Smooth muscle cell (in vitro differentiated cells): ENCODE data around the gene GPR146. TPM values are rescaled to one million over a fixed set of nuclear protein-coding genes. Genes with fewer than 3 reads are reported as not detected.
"Not testable (repeated sequence)": the region's sequence is repeated elsewhere in the genome, so short reads cannot be mapped to it uniquely, and the experiment has no call there.

Source experiments
- DNase-seq: peaks from one replicate; lab custom pipeline; 2025; ENCODE audit not compliant: unreplicated experiment; lab: John Stamatoyannopoulos, UW
- H2AFZ ChIP-seq: fragments of 200-600 bp; sonication (generic); 2 replicates; pipeline ENCODE4 v1.6.0; 2016; ENCODE audit warnings: antibody characterized with exemption, low read depth, mild to moderate bottlenecking
- H3F3A ChIP-seq: fragments of 200-600 bp; sonication (generic); 2 replicates; pipeline ENCODE4 v1.6.0; 2017; ENCODE audit warnings: antibody characterized with exemption, low read depth
- H3K27ac ChIP-seq: fragments of 200-600 bp; sonication (generic); 2 replicates; pipeline ENCODE4 v1.5.1; 2016; ENCODE audit warnings: low read depth, mild to moderate bottlenecking
- H3K27me3 ChIP-seq: fragments of 200-600 bp; sonication (generic); 2 replicates; pipeline ENCODE4 v1.6.1; 2016; ENCODE audit warnings: low read depth, mild to moderate bottlenecking
- H3K36me3 ChIP-seq: fragments of 200-600 bp; sonication (generic); 2 replicates; pipeline ENCODE4 v1.5.1; 2016; ENCODE audit warnings: low read depth
- H3K4me1 ChIP-seq: fragments of 200-600 bp; sonication (generic); 2 replicates; pipeline ENCODE4 v1.5.1; 2016; ENCODE audit warnings: low read depth
- H3K4me2 ChIP-seq: fragments of 200-600 bp; sonication (generic); 2 replicates; pipeline ENCODE4 v1.6.0; 2016; ENCODE audit warnings: mild to moderate bottlenecking
- H3K4me3 ChIP-seq: fragments of 200-600 bp; sonication (generic); 2 replicates; pipeline ENCODE4 v1.5.1; 2016; ENCODE audit warnings: mild to moderate bottlenecking
- H3K79me2 ChIP-seq: fragments of 200-600 bp; sonication (generic); 2 replicates; pipeline ENCODE4 v1.6.0; 2016; ENCODE audit warnings: low read depth, mild to moderate bottlenecking
- H3K9ac ChIP-seq: fragments of 200-600 bp; sonication (generic); 2 replicates; pipeline ENCODE4 v1.6.0; 2016; ENCODE audit warnings: low read depth
- H3K9me3 ChIP-seq: fragments of 200-600 bp; sonication (generic); replicated peaks from 2 replicates; pipeline ENCODE4 v1.5.1; 2016; ENCODE audit warnings: low read depth
- H4K20me1 ChIP-seq: fragments of 200-600 bp; sonication (generic); 2 replicates; pipeline ENCODE4 v1.6.0; 2016; ENCODE audit warnings: low read depth
- CTCF ChIP-seq: fragments of 200-600 bp; sonication (generic); IDR thresholded peaks from 2 replicates; pipeline ENCODE4 v1.5.1; 2017; ENCODE audit warnings: borderline replicate concordance, mild to moderate bottlenecking, antibody characterized with exemption; ENCODE audit not compliant: insufficient read depth, poor library complexity, severe bottlenecking
- WGBS: methylation state at CpG from one replicate; pipeline ENCODE4 v1.1.7; 2016; ENCODE audit warnings: low lambda C conversion rate; 5-methylcytosine and 5-hydroxymethylcytosine counted together
- polyA plus RNA-seq: library from polyadenylated mRNA; unstranded; fragments of >200 nt; fragmentation: Nextera tagmentation; extraction: Ambion mirVana; gene quantifications from 2 replicates; pipeline ENCODE4 v1.2.1, GENCODE V29; 2016
- total RNA-seq: library from RNA; depleted of rRNA; stranded (reverse); fragments of >200 nt; gene quantifications from 2 replicates; pipeline ENCODE4 v1.2.3, GENCODE V29; 2014

The GPR146 gene
- total and polyA plus RNA-seq, 2 experiments from 2014 or later: 1.8 to 2.2 TPM

- Histone ChIP-seq H3K79me2 (no peaks in the 10 kb centered on the region), H3F3A (no peaks in the 10 kb centered on the region), H3K4me2 (no peak overlapping the region), H3K27ac (no peak overlapping the region), H3K9me3 (no peaks in the 10 kb centered on the region), H4K20me1 (peaks cover 35% of the 10 kb centered on the region), H3K36me3 (no peaks in the 10 kb centered on the region), H3K27me3 (no peaks in the 10 kb centered on the region), H3K4me3 (no peak overlapping the region), H3K4me1 (no peaks in the 10 kb centered on the region), H2AFZ (no peak overlapping the region), H3K9ac (no peak overlapping the region)
- whole genome bisulfite sequencing: 95% methylated on average over 19 of the region's 19 CpGs
- TF ChIP-seq CTCF: no peak
- DNase-seq: no peak
Measured at GRCh38 chr7:1071731-1072254, 27.4 kb downstream of the GPR146 start.

GRCh38 chr7:1073142-1073977 lies 29.0 kb downstream of the GPR146 start:
- no peaks in the 10 kb centered on the region for H3K4me1 ChIP-seq
- no peak overlapping the region for H3K9ac ChIP-seq
- DNase-seq: no peak
- no peak for TF ChIP-seq CTCF
- WGBS: 70% methylated on average over 18 of the region's 61 CpGs
- H3K27me3 ChIP-seq: no peaks in the 10 kb centered on the region
- H3K4me2 ChIP-seq: no peak overlapping the region
- H3K36me3 ChIP-seq: no peaks in the 10 kb centered on the region
- no peak overlapping the region for H3K27ac ChIP-seq
- no peaks in the 10 kb centered on the region for H3K79me2 ChIP-seq
- no peak overlapping the region for H3K4me3 ChIP-seq
- no peaks in the 10 kb centered on the region for H3F3A ChIP-seq
- peaks cover 39% of the 10 kb centered on the region for H4K20me1 ChIP-seq
- H3K9me3 ChIP-seq: no peaks in the 10 kb centered on the region
- no peak overlapping the region for H2AFZ ChIP-seq

GRCh38 chr7:1074018-1074417 lies 29.7 kb downstream of the GPR146 start:
- not testable (repeated sequence) for DNase-seq, H3K4me1 ChIP-seq, H3F3A ChIP-seq, H3K4me2 ChIP-seq, H3K9me3 ChIP-seq, H3K79me2 ChIP-seq, H3K36me3 ChIP-seq, H3K27ac ChIP-seq, H3K4me3 ChIP-seq, H2AFZ ChIP-seq, H3K9ac ChIP-seq, H3K27me3 ChIP-seq
- 82% methylated on average over 3 of the region's 43 CpGs for WGBS
- peaks cover 42% of the 10 kb centered on the region for H4K20me1 ChIP-seq

GRCh38 chr7:1074593-1075431 lies 30.5 kb downstream of the GPR146 start:
- 89% methylated on average over 30 of the region's 30 CpGs for WGBS
- Histone ChIP-seq H3K4me2 (no peak overlapping the region), H3F3A (no peaks in the 10 kb centered on the region), H3K27ac (no peak overlapping the region), H3K4me3 (no peak overlapping the region), H3K4me1 (peaks cover 7% of the 10 kb centered on the region), H3K27me3 (no peaks in the 10 kb centered on the region), H3K9me3 (no peaks in the 10 kb centered on the region), H3K36me3 (no peaks in the 10 kb centered on the region), H3K9ac (no peak overlapping the region), H4K20me1 (peaks cover 50% of the 10 kb centered on the region), H3K79me2 (no peaks in the 10 kb centered on the region), H2AFZ (no peak overlapping the region)
- no peak for TF ChIP-seq CTCF
- no peak for DNase-seq
